NCI-H345 treated with DMSO at 0.1 percent for 48 hours (cell line): ENCODE measurements around the gene CHAF1B.
"Not testable (repeated sequence)": the region's sequence is repeated elsewhere in the genome, so short reads cannot be mapped to it uniquely, and the experiment has no call there.

Experiments
- DNase-seq: peaks from one replicate; lab custom pipeline; 2025; ENCODE audit not compliant: unreplicated experiment; lab: John Stamatoyannopoulos, UW

The CHAF1B gene

DNA sequence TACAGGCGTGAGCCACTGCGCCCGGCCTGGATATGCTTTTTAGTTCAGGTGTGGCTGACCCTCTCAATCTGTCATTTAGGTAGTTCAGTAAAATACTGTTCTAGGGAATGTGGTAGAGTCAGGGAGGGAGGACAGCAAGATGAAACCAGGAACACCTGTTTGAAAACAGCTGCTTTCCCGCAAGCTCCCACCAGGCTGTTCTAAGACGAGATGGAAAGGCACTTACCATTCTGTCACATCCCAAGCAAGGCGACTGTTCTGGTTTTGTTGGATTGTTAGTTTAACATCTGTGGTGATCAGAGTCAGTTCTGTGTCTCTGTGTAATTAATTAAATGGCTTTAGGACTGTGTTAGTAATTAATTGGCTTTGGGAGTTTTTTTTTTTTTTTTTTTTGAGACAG, 2.9 kb downstream of the CHAF1B start:
- DNase-seq: no peak

DNA sequence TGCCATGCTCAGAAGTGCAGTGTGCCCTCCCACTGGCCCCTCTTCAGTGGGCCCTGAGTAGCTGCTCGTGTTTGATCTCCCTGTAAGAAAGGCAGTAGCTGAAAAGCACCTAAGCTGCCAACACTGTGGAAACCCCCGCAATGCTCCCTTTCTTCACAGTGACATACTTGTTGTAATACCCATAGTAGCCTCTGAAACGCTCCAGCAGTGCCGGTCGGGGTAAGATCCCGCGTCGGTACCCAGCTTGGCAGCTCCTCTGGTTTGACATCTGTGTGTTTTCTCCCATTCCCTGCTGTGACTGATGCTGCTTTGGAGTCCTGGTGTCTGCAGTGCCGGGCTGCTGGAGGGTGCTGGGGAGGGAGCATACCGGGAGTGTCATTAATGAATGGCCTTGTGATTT, 3.6 kb downstream of the CHAF1B start:
- no peak for DNase-seq

GRCh38 chr21:36391649-36392048, 6.5 kb downstream of the CHAF1B start:
- DNase-seq: not testable (repeated sequence)

GRCh38 chr21:36395353-36396111, 10.3 kb downstream of the CHAF1B start:
- DNase-seq: no peak

- no peak for DNase-seq
These were observed 11.1 kb downstream of the CHAF1B start for GRCh38 chr21:36396325-36396724.

GRCh38 chr21:36396971-36397370, 11.8 kb downstream of the CHAF1B start:
- DNase-seq: no peak

- DNase-seq: no peak
These were observed 12.4 kb downstream of the CHAF1B start for GRCh38 chr21:36397606-36398005.

DNA sequence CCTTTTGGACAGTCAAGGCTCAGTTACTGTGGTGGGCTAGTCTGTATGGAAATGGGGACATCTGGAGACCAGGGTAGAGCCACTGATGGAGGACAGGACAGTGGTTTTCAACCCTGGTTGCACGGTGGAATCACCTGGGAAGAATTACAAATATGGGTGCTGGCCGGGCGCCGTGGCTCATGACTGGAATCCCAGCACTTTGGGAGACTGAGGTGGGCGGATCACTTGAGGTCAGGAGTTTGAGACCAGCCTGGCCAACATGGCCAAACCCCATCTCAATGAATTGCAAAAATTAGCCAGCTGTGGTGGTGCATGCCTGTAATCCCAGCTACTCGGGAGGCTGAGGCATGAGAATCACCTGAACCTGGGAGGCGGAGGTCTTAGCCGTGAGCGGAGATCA, 14.5 kb downstream of the CHAF1B start:
- not testable (repeated sequence) for DNase-seq

DNA sequence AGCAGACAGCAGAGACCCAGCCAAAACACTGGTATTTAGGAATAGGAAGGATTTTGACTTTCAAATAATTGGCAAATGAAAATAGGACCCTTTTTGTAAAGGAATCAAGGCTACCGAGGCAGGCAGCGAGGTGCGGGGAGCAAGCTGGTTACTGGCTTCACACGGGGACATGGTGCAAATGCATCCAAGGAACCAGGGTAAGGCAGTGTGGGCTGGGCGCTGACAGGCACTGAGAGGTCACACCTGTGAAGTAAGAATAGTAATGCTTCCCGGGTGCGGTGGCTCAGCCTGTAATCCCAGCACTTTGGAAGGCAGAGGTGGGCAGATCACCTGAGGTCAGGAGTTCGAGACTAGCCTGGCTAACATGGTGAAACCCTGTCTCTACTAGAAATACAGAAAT, 15.5 kb downstream of the CHAF1B start:
- no peak for DNase-seq

DNA sequence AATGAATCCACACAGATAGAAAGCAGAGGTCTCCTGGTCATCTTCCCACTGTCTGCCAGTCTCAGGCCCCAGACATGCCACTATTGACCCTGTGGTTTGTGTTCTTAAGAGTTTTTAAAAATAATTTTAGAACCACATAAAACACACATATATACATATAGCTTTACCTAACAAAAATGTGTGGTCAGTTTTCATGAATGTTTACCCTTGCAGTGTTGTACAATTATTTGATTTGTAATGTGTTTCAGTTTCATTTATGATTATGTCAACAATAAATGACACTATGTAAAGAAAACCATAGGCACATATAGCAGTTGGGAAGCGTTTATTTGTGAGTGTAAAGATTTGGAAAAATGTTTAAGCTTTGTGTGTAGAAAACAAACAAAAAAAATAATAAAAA, 17.1 kb downstream of the CHAF1B start:
- no peak for DNase-seq

- DNase-seq: no peak
These were observed 18.5 kb downstream of the CHAF1B start for GRCh38 chr21:36403713-36404112.

DNA sequence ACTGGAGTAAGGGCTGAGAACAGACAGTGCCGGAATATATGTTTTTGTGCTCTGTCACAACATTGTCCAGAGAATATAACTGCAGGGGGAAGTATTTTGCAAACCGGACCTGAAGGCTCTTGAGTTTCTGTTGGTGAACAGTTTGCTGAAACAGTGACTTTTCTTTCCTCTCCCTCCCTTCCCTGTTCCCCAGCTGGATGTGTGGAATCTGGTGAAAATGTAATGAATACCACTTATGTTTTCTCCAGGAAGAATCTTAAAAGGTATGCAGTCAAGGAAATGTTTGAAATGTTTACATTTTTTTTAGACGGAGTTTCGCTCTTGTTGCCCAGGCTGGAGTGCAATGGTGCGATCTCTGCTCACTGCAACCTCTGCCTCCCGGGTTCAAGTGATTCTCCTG, 23.4 kb downstream of the CHAF1B start:
- DNase-seq: no peak

GRCh38 chr21:36411301-36411700, 26.1 kb downstream of the CHAF1B start:
- DNase-seq: no peak

- no peak for DNase-seq
These were observed 27.7 kb downstream of the CHAF1B start for GRCh38 chr21:36412916-36413315.

DNA sequence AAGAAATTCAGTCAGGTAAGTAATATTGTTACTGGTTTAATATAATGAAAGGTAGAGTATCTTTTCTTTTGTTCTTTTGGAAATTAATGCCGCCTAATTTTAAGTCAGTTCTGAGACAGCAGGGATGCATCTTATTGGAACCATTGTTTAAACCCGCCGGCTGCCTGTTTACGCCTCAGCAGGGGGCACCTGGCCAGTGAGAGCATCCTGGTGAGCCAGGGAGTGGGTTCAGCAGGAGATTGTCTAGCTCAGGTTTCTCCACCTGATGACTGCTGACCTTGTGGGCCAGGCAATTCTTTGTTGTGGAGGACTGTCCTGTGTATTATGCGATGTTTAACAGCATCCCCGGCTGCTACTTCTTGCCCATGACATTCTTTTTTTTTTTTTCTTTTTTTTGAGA, 30.2 kb downstream of the CHAF1B start:
- peak; percentile 76 for DNase-seq

GRCh38 chr21:36419241-36419640, 34.0 kb downstream of the CHAF1B start:
- no peak for DNase-seq

DNA sequence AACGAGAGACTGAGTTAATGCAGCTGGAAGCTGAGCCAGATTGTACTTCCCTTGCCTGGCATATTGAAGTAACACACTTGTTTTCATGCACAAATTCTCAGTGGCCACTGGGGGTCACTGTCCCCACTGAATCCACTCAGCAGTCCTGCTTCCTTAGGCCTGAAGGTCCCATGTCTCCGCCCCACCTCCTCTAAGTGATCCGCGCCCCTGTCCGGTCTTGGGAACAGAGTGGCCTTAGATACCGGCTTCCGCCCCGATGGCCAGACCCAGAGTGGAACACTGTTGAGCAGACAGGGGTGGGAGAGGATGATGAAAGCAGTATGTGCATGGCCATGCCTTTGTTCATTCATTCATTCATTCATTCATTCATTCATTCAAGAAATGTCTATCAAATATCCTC, 34.8 kb downstream of the CHAF1B start:
- DNase-seq: peak; percentile 19

GRCh38 chr21:36420571-36421339, 35.6 kb downstream of the CHAF1B start:
- DNase-seq: no peak

- DNase-seq: no peak
These were observed 37.3 kb downstream of the CHAF1B start for GRCh38 chr21:36422279-36423098.

GRCh38 chr21:36423771-36424433, 38.7 kb downstream of the CHAF1B start:
- DNase-seq: no peak

GRCh38 chr21:36424592-36424991, 39.4 kb downstream of the CHAF1B start:
- DNase-seq: no peak
